ENCODE measurements around the gene ENDOD1.

Gene ENDOD1

DNA sequence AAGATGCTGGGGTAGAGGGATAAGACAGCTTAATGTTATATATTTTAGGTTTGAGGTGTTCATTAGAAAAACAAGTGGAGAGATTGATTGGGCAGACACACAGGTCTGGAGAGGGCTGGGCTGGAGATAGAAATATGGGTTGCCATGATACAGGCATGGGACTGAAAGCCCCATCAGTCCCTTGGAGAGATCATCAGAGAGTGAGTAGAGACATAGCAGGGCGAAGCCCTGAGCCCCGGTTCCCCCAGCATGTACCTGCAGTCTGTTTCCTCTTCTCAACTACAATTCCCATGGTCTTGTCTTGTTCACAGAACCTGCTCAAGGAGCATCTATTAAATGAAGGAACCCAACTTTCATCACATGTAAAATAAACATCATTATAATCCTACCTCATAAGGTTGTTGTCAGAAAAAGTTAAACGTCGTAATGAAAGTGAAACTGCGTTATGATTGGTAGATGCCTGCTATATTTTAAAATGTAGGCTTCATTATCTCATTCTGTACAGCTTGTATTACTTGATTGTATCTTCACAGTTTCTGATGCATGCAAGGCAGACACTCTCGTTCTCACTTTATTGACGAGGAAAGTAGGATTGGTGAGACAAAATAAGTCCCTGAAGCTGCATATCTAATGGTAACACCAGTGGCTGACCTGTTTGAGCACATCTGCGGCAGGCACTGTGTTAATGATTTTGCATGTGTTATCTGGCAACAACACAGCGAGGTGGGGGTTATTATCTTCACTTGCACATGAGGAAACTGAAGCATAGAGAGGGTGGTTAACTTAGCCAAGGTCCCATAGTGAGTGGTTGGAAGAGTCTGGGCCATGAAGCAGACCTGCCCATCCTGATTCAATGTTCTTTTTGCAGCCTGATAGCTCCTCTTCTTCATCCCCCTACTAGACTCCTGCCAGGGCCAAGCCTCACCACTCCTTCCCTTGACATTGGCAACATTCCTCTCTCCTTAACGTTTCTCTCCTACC, 63.5 kb downstream of the ENDOD1 start:
- TF ChIP-seq, protein P1, sequence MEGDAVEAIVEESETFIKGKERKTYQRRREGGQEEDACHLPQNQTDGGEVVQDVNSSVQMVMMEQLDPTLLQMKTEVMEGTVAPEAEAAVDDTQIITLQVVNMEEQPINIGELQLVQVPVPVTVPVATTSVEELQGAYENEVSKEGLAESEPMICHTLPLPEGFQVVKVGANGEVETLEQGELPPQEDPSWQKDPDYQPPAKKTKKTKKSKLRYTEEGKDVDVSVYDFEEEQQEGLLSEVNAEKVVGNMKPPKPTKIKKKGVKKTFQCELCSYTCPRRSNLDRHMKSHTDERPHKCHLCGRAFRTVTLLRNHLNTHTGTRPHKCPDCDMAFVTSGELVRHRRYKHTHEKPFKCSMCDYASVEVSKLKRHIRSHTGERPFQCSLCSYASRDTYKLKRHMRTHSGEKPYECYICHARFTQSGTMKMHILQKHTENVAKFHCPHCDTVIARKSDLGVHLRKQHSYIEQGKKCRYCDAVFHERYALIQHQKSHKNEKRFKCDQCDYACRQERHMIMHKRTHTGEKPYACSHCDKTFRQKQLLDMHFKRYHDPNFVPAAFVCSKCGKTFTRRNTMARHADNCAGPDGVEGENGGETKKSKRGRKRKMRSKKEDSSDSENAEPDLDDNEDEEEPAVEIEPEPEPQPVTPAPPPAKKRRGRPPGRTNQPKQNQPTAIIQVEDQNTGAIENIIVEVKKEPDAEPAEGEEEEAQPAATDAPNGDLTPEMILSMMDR (IDR thresholded peaks at IDR 0.05; ENCODE audit: insufficient read depth, low read depth, low read length, missing control alignments), result no peak
- peak; percentile 35 for DNase-seq (ENCODE audit: low read depth)

DNA sequence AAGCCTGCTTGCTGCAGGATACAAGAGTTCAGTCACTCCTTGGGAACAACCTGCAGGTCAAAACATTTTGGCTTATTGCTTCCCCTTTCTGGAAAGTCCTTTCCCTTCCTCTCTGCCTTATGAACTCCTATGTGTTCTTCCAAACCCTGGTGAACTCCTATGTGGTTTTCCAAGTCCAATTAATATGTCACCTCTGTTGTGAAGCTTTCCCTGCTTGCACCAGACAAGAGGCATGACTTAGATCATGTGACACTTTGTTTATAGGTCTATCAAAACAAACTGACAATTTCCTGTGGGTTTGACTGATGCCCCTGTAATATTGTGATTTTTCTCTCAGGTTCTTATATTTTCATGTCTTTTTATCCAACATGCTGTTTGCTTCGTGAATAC, 64.2 kb downstream of the ENDOD1 start:
- TF ChIP-seq, protein P1 (IDR thresholded peaks at IDR 0.05; ENCODE audit: insufficient read depth, low read depth, low read length, missing control alignments), result no peak
- no peak overlapping the region for H3K4me3 ChIP-seq (ENCODE audit: low read depth, low read length)
- no peak for DNase-seq (ENCODE audit: low read depth)

More for the DNA sequence above, 63.5 kb downstream of the ENDOD1 start:
- H3K4me3 ChIP-seq (ENCODE audit: low read depth, low read length), result peak overlapping the region; percentile 50

DNA sequence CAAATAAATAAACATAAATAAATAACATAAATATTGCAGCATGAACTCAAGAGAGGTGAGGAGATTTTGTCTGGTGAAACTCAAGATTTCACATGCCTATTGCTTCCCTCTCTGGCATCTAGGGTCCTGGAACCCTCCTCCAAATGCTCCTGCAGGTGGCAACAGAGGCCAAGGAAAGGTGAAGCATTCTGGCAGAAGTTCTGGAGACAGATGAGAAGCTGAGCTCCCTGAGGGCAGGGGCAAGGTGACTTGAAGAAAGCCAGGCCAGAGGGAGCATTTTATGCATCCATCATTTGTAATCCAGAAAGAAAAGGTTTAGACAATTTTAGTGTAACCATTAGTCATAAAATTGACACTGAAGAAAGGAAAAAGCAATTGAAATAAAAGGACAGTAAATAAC, 64.9 kb downstream of the ENDOD1 start:
- DNase-seq (ENCODE audit: low read depth), result peak; percentile 74
- TF ChIP-seq, protein P1 (IDR thresholded peaks at IDR 0.05; ENCODE audit: insufficient read depth, low read depth, low read length, missing control alignments), result peak; percentile 60
- H3K4me3 ChIP-seq (ENCODE audit: low read depth, low read length), result no peak overlapping the region

DNA sequence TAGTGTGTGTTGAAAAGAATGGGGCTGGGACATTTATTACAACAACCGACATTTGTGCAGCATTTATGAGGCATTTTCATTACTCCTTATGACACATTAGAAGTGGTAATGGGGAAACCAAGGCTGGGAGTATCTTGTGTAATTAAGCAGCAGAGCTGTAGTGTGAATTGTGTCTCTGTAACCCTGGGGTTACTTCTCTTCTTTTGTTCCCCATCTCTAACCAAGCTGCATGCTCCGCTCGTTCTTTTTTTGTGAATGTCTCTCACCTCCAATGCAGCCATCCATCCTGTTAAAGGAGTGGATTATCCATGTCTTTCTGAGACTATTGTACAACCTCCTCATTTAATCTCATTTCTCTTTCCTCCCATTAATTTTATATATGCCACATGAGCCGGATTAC, 65.7 kb downstream of the ENDOD1 start:
- no peak overlapping the region for H3K4me3 ChIP-seq (ENCODE audit: low read depth, low read length)
- TF ChIP-seq, protein P1 (IDR thresholded peaks at IDR 0.05; ENCODE audit: insufficient read depth, low read depth, low read length, missing control alignments), result no peak
- DNase-seq (ENCODE audit: low read depth), result no peak

DNA sequence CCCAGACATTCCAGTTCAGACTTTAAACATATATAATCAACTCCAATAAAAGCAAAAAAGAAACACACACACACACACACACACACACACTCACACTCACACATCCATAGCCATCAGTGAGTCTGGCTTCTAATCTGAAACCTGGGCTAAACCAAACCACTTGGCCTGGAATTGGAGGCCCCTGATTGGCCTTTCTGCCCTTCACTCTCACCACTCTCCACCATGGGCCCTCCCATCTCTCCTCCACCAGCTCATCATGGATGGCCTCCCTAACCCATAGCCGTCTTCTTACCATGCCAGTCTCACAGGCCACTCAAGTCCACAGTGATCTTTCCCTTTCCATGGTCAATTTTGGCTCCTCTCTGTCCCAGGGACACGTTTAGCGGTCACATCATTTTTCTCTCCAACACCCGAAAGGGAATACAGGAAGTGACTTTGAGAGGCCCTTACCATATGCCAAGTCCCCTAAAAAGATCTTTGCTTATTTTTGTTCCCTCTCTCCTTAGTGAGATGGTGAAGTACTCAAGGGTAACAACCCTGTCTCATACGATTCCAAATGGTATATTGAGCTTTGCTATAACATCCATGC, 66.6 kb downstream of the ENDOD1 start:
- H3K4me3 ChIP-seq (ENCODE audit: low read depth, low read length), result no peak overlapping the region
- TF ChIP-seq, protein P1 (IDR thresholded peaks at IDR 0.05; ENCODE audit: insufficient read depth, low read depth, low read length, missing control alignments), result no peak
- DNase-seq (ENCODE audit: low read depth), result no peak

DNA sequence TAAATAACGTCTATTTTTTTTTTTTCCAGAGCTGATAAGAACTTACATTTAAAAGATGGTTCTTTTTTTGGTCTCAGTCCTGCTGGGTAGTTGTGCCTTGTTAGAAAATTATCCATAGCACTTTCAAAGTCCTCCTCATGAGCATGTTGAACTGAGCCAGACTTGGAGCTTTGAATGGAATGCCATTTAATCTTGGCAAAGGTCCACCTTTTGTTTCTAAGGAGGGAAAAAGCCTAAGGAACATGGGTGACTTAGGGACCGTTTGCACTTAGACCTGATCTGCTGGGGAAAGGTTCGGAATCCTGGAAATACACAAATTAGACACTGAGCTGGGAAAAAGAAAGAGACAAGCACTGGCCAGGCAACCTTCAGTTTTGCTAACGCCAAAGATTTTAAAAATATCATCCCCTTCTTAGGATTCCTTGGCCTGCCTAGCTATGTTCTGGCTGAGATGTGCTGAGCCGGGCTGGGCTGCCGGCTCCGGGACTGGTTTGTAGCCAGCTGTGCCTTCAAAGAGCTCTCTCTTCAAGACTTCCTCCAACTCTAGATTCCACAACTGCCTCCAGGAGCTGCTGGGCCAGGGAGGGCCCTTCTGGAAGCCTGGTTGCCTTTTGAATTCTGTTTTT, 67.4 kb downstream of the ENDOD1 start:
- DNase-seq (ENCODE audit: low read depth), result no peak
- TF ChIP-seq, protein P1 (IDR thresholded peaks at IDR 0.05; ENCODE audit: insufficient read depth, low read depth, low read length, missing control alignments), result no peak
- H3K4me3 ChIP-seq (ENCODE audit: low read depth, low read length), result no peak overlapping the region

Data from GM12865 (cell line).